Measurements from ENCODE around the gene LRP5. TPM values are rescaled to one million over a fixed set of nuclear protein-coding genes. Genes with fewer than 3 reads are reported as not detected.
A peak's percentile ranks its signal among the peaks of the same experiment; 100 is the strongest.

The LRP5 gene
- total and polyA plus RNA-seq, 5 donors = 57.1 to 88.8 (median 71.8) TPM

GRCh38 chr11:68436985-68437926, 124.9 kb downstream of the LRP5 start:
- DNase-seq (peak; percentile 85 to 90 (median 86)), ATAC-seq (peak; percentile 84 to 94)
- H3K9me3 ChIP-seq (ENCODE audit: control insufficient read depth, low read length) = no peaks in the 10 kb centered on the region
- H3K4me3 ChIP-seq (ENCODE audit: low read length) = no peak overlapping the region
- H3K27ac ChIP-seq (ENCODE audit: low read length) = peak overlapping the region; percentile 41
- no peaks in the 10 kb centered on the region for H3K27me3 ChIP-seq (ENCODE audit: control insufficient read depth, insufficient read depth)
- H3K4me1 ChIP-seq (ENCODE audit: control insufficient read depth, insufficient read depth, low read length) = peaks cover 3% of the 10 kb centered on the region
- intact Hi-C loops (cut with DNase I) = no loop called here
- 51% methylated on average over 34 of the region's 34 CpGs for WGBS

GRCh38 chr11:68437927-68438657, 125.7 kb downstream of the LRP5 start:
- DNase-seq (no peak), ATAC-seq (peak in 1 of 2 donors; percentile 4)
- peaks cover 3% of the 10 kb centered on the region for H3K4me1 ChIP-seq (ENCODE audit: control insufficient read depth, insufficient read depth, low read length)
- H3K9me3 ChIP-seq (ENCODE audit: control insufficient read depth, low read length) = no peaks in the 10 kb centered on the region
- H3K27me3 ChIP-seq (ENCODE audit: control insufficient read depth, insufficient read depth) = no peaks in the 10 kb centered on the region
- intact Hi-C loops (cut with DNase I) = no loop called here
- no peak overlapping the region for H3K4me3 ChIP-seq (ENCODE audit: low read length)
- H3K27ac ChIP-seq (ENCODE audit: low read length) = peak overlapping the region; percentile 31
- WGBS = 83% methylated on average over 34 of the region's 34 CpGs

GRCh38 chr11:68438658-68439259, 126.4 kb downstream of the LRP5 start:
- WGBS = 78% methylated on average over 6 of the region's 6 CpGs
- no peaks in the 10 kb centered on the region for H3K27me3 ChIP-seq (ENCODE audit: control insufficient read depth, insufficient read depth)
- ATAC-seq = no peak
- no peak for DNase-seq
- H3K4me3 ChIP-seq (ENCODE audit: low read length) = no peak overlapping the region
- H3K27ac ChIP-seq (ENCODE audit: low read length) = no peak overlapping the region
- intact Hi-C loops (cut with DNase I) = no loop called here
- peaks cover 3% of the 10 kb centered on the region for H3K4me1 ChIP-seq (ENCODE audit: control insufficient read depth, insufficient read depth, low read length)
- H3K9me3 ChIP-seq (ENCODE audit: control insufficient read depth, low read length) = no peaks in the 10 kb centered on the region

GRCh38 chr11:68439355-68440065, 127.1 kb downstream of the LRP5 start:
- DNase-seq (peak in 1 of 3 donors; percentile 80), ATAC-seq (peak in 1 of 2 donors; percentile 10)
- 68% methylated on average over 38 of the region's 38 CpGs for WGBS
- no peak overlapping the region for H3K4me3 ChIP-seq (ENCODE audit: low read length)
- peaks cover 3% of the 10 kb centered on the region for H3K4me1 ChIP-seq (ENCODE audit: control insufficient read depth, insufficient read depth, low read length)
- no peaks in the 10 kb centered on the region for H3K9me3 ChIP-seq (ENCODE audit: control insufficient read depth, low read length)
- no peak overlapping the region for H3K27ac ChIP-seq (ENCODE audit: low read length)
- intact Hi-C loops (cut with DNase I) = loop anchor here in 2 of 4 donors (10.0 kb wide), 2 partner anchors 45 to 185 kb away; no protein-coding TSS in a partner anchor
- no peaks in the 10 kb centered on the region for H3K27me3 ChIP-seq (ENCODE audit: control insufficient read depth, insufficient read depth)

- Histone ChIP-seq H3K27ac (ENCODE audit: low read length) (no peak overlapping the region), H3K4me3 (ENCODE audit: low read length) (no peak overlapping the region), H3K9me3 (ENCODE audit: control insufficient read depth, low read length) (no peaks in the 10 kb centered on the region), H3K27me3 (ENCODE audit: control insufficient read depth, insufficient read depth) (no peaks in the 10 kb centered on the region), H3K4me1 (ENCODE audit: control insufficient read depth, insufficient read depth, low read length) (peaks cover 3% of the 10 kb centered on the region)
- WGBS = 81% methylated on average over 8 of the region's 8 CpGs
- no peak for DNase-seq
- ATAC-seq = no peak
- intact Hi-C loops (cut with DNase I) = loop anchor here in 2 of 4 donors (10.0 kb wide), 2 partner anchors 45 to 185 kb away; no protein-coding TSS in a partner anchor
Observed at GRCh38 chr11:68440224-68440623, 127.8 kb downstream of the LRP5 start.

- Histone ChIP-seq H3K27ac (ENCODE audit: low read length) (no peak overlapping the region), H3K4me1 (ENCODE audit: control insufficient read depth, insufficient read depth, low read length) (peaks cover 3% of the 10 kb centered on the region), H3K9me3 (ENCODE audit: control insufficient read depth, low read length) (no peaks in the 10 kb centered on the region), H3K4me3 (ENCODE audit: low read length) (no peak overlapping the region), H3K27me3 (ENCODE audit: control insufficient read depth, insufficient read depth) (no peaks in the 10 kb centered on the region)
- WGBS = 70% methylated on average over 6 of the region's 6 CpGs
- ATAC-seq (no peak), DNase-seq (no peak)
- intact Hi-C loops (cut with DNase I) = loop anchor here in 2 of 4 donors (10.0 kb wide), 2 partner anchors 47 to 187 kb away; no protein-coding TSS in a partner anchor
Observed at GRCh38 chr11:68441466-68442230, 129.3 kb downstream of the LRP5 start.

- Histone ChIP-seq H3K4me3 (ENCODE audit: low read length) (no peak overlapping the region), H3K9me3 (ENCODE audit: control insufficient read depth, low read length) (no peaks in the 10 kb centered on the region), H3K4me1 (ENCODE audit: control insufficient read depth, insufficient read depth, low read length) (peaks cover 3% of the 10 kb centered on the region), H3K27ac (ENCODE audit: low read length) (no peak overlapping the region), H3K27me3 (ENCODE audit: control insufficient read depth, insufficient read depth) (no peaks in the 10 kb centered on the region)
- no peak for ATAC-seq
- DNase-seq = no peak
- 84% methylated on average over 10 of the region's 10 CpGs for WGBS
- intact Hi-C loops (cut with DNase I) = loop anchor here in 2 of 4 donors (10.0 kb wide), 2 partner anchors 48 to 188 kb away; no protein-coding TSS in a partner anchor
Observed at GRCh38 chr11:68442433-68442832, 130.0 kb downstream of the LRP5 start.

- Histone ChIP-seq H3K9me3 (ENCODE audit: control insufficient read depth, low read length) (no peaks in the 10 kb centered on the region), H3K27ac (ENCODE audit: low read length) (no peak overlapping the region), H3K4me3 (ENCODE audit: low read length) (no peak overlapping the region), H3K27me3 (ENCODE audit: control insufficient read depth, insufficient read depth) (no peaks in the 10 kb centered on the region), H3K4me1 (ENCODE audit: control insufficient read depth, insufficient read depth, low read length) (no peaks in the 10 kb centered on the region)
- ATAC-seq (no peak), DNase-seq (no peak)
- WGBS = 58% methylated on average over 6 of the region's 6 CpGs
- intact Hi-C loops (cut with DNase I) = loop anchor here in 2 of 4 donors (10.0 kb wide), 2 partner anchors 50 to 190 kb away; no protein-coding TSS in a partner anchor
Observed at GRCh38 chr11:68444566-68444965, 132.2 kb downstream of the LRP5 start.

GRCh38 chr11:68445531-68446035, 133.2 kb downstream of the LRP5 start:
- ATAC-seq (no peak), DNase-seq (no peak)
- Histone ChIP-seq H3K9me3 (ENCODE audit: control insufficient read depth, low read length) (no peaks in the 10 kb centered on the region), H3K27me3 (ENCODE audit: control insufficient read depth, insufficient read depth) (no peaks in the 10 kb centered on the region), H3K27ac (ENCODE audit: low read length) (no peak overlapping the region), H3K4me1 (ENCODE audit: control insufficient read depth, insufficient read depth, low read length) (no peaks in the 10 kb centered on the region), H3K4me3 (ENCODE audit: low read length) (no peak overlapping the region)
- intact Hi-C loops (cut with DNase I) = loop anchor here (2.0 to 10.0 kb wide), 4 partner anchors 51 to 191 kb away; no protein-coding TSS in a partner anchor
- 82% methylated on average over 11 of the region's 11 CpGs for WGBS
